Stomach (tissue), 9 donors: Measurements from ENCODE around the gene TK2. TPM values are rescaled to one million over a fixed set of nuclear protein-coding genes. Genes with fewer than 3 reads are reported as not detected.

Experiments
- DNase-seq, 2 donors: peaks; one replicate each; pipeline versions ENCODE4 v3.0.0 to v3.0.0-alpha.2; 2013 to 2019
- H3K27ac ChIP-seq, 5 donors: fragments of 200-600 bp in 4 of 5; sonication (generic) in 4 of 5; one replicate each; pipeline ENCODE4 v1.5.1; 2013 to 2019; ENCODE audit warnings: mild to moderate bottlenecking in 1 of 5, moderate library complexity in 1 of 5
- H3K27me3 ChIP-seq, 3 donors: fragments of 200-600 bp; sonication (generic); one replicate each; pipeline ENCODE4 v1.5.1; 2017 to 2019; ENCODE audit warnings: mixed run types in 1 of 3
- H3K36me3 ChIP-seq, 4 donors: fragments of 200-600 bp; sonication (generic); 1 replicate in 3 of 4; 2 replicates in 1 of 4; pipeline ENCODE4 v1.5.1; 2016 to 2019
- H3K4me1 ChIP-seq, 4 donors: fragments of 200-600 bp; sonication (generic); one replicate each; pipeline ENCODE4 v1.5.1; 2016 to 2019
- H3K4me3 ChIP-seq, 4 donors: fragments of 200-600 bp; sonication (generic) in 3 of 4; one replicate each; pipeline ENCODE4 v1.5.1; 2016 to 2019; ENCODE audit warnings: mild to moderate bottlenecking in 1 of 4
- H3K9me3 ChIP-seq, 4 donors: fragments of 200-600 bp; sonication (generic); one replicate each; pipeline ENCODE4 v1.5.1; 2016 to 2019
- EP300 ChIP-seq: sonication (generic); formaldehyde crosslinking; IDR thresholded peaks from one replicate; pipeline ENCODE4 v1.6.1; 2017; ENCODE audit warnings: antibody characterized with exemption
- POLR2A ChIP-seq, 4 donors: fragments of 450-650 bp; IDR thresholded peaks; one replicate each; pipeline ENCODE4 v1.6.1; 2016; ENCODE audit warnings: antibody characterized with exemption in 4 of 4, control low read depth in 2 of 4, mild to moderate bottlenecking in 1 of 4, moderate library complexity in 1 of 4
- POLR2AphosphoS5 ChIP-seq, 3 donors: sonication (generic); formaldehyde crosslinking; IDR thresholded peaks; one replicate each; pipeline ENCODE4 v1.6.1; 2016; ENCODE audit warnings: antibody characterized with exemption in 3 of 3
- WGBS, 5 donors: extraction: QIAGEN DNeasy Blood & Tissue Kit in 3 of 5; methylation state at CpG; one replicate each; pipeline versions ENCODE4 v1.1.5 to v1.1.7; 2013 to 2018; 5-methylcytosine and 5-hydroxymethylcytosine counted together
- intact Hi-C: fragments of 100-400 bp; cut with DNase I; formaldehyde crosslinking; loops from one replicate; pipeline ENCODE4 v1.15.1; 2023; ENCODE audit warnings: low total_unique reads
- polyA plus RNA-seq, 3 donors: library from polyadenylated mRNA; stranded (reverse); fragments of 200-250 nt; gene quantifications; one replicate each; pipeline ENCODE4 v1.2.3, GENCODE V29; 2013
- total RNA-seq, 5 donors: library from RNA; depleted of rRNA; stranded (reverse); fragments of >200 nt; gene quantifications; one replicate each; pipeline versions ENCODE4 v1.1.0 to v1.2.3, GENCODE V29; 2014 to 2016
- TF ChIP-seq, protein P1 (sequence below), 7 experiments: fragments of 450-650 bp in 4 of 7; fragments of 200-600 bp in 3 of 7; sonication (generic) in 3 of 7; IDR thresholded peaks; one replicate each; pipeline ENCODE4 v1.5.1; 2016 to 2019; ENCODE audit warnings: antibody characterized with exemption in 7 of 7, control low read depth in 2 of 7, mild to moderate bottlenecking in 1 of 7
- donor health status: healthy with polysubstance abuse.
- donor health status: Bipolar disorder and iron deficiency.
- donor health status: healthy.

Gene TK2
- total and polyA plus RNA-seq, 8 donors: 9.8 to 25.0 (median 14.9) TPM

- intact Hi-C loops: no loop called here
Measured at GRCh38 chr16:66522816-66523590, 26.9 kb downstream of the TK2 start.

DNA sequence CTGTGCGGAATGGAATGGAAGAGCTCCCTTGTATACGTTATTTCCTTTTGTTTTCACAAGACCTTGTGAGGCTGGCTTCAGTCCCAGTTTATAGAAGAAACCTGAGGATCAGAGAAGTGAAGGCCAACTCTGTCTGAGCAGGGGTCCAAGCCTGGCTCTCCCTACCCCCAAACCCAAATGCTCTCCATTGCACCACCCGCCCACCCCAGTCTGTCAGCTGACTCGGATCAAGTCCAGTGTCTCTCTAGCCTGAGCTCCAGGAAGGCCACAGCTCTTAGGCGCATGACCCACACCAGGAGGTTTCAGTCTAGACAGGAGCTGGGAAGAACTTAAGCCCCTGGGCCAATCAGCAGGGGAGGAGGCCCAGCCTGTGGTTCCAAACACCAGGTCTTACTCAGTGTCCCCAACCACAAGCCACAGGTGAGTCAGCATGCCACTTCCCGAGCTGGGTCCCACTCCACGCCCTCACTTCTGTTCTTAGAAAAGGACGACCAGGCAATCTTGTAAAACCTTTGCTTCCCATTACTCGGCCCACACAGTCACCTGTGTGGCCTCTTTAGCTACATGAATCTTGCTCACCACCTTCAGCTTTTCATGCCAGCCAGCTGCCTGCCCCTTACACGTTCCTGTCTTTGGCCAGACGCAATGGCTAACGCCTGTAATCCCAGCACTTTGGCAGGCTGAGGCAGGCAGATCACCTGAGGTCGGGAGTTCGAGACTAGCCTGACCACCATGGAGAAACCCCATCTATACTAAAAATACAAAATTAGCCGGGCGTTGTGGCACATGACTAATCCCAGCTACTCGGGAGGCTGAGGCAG is 27.8 kb downstream of the TK2 start:
- H3K36me3 ChIP-seq: peaks cover 5 to 69% (median 42%) of the 10 kb centered on the region in 4 donors
- peak; percentile 56 to 79 for DNase-seq
- WGBS, 5 donors: 60 to 70% (median 69%) methylated on average over 16 to 17 of the region's 17 CpGs
- no peaks in the 10 kb centered on the region for H3K27me3 ChIP-seq
- peak overlapping the region; percentile 36 to 99 (median 93) for H3K27ac ChIP-seq
- H3K4me1 ChIP-seq: peaks cover 42 to 88% (median 58%) of the 10 kb centered on the region in 4 donors
- intact Hi-C loops: no loop called here
- TF ChIP-seq POLR2AphosphoS5 (IDR thresholded peaks at IDR 0.05): peak in 2 of 3 donors; percentile 51 to 68
- TF ChIP-seq EP300: no peak
- TF ChIP-seq, protein P1, sequence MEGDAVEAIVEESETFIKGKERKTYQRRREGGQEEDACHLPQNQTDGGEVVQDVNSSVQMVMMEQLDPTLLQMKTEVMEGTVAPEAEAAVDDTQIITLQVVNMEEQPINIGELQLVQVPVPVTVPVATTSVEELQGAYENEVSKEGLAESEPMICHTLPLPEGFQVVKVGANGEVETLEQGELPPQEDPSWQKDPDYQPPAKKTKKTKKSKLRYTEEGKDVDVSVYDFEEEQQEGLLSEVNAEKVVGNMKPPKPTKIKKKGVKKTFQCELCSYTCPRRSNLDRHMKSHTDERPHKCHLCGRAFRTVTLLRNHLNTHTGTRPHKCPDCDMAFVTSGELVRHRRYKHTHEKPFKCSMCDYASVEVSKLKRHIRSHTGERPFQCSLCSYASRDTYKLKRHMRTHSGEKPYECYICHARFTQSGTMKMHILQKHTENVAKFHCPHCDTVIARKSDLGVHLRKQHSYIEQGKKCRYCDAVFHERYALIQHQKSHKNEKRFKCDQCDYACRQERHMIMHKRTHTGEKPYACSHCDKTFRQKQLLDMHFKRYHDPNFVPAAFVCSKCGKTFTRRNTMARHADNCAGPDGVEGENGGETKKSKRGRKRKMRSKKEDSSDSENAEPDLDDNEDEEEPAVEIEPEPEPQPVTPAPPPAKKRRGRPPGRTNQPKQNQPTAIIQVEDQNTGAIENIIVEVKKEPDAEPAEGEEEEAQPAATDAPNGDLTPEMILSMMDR (IDR thresholded peaks at IDR 0.05): no peak
- no peak for TF ChIP-seq POLR2A (IDR thresholded peaks at IDR 0.05)
- H3K4me3 ChIP-seq: no peak overlapping the region
- no peaks in the 10 kb centered on the region for H3K9me3 ChIP-seq

More at GRCh38 chr16:66522816-66523590, 26.9 kb downstream of the TK2 start:
- DNase-seq: no peak
- 86 to 95% (median 90%) methylated on average over 11 of the region's 11 CpGs for WGBS, 5 donors
- Histone ChIP-seq H3K4me3 (no peak overlapping the region), H3K4me1 (peaks cover 34 to 79% (median 50%) of the 10 kb centered on the region in 4 donors), H3K36me3 (peaks cover 5 to 77% (median 50%) of the 10 kb centered on the region in 4 donors), H3K9me3 (no peaks in the 10 kb centered on the region), H3K27ac (peak overlapping the region in 4 of 5 donors; percentile 67 to 99 (median 96)), H3K27me3 (no peaks in the 10 kb centered on the region)
- TF ChIP-seq, protein P1 (IDR thresholded peaks at IDR 0.05): no peak
- no peak for TF ChIP-seq POLR2A (IDR thresholded peaks at IDR 0.05)
- TF ChIP-seq EP300: no peak
- TF ChIP-seq POLR2AphosphoS5 (IDR thresholded peaks at IDR 0.05): no peak

GRCh38 chr16:66521252-66521713 is 28.6 kb downstream of the TK2 start:
- Histone ChIP-seq H3K27me3 (no peaks in the 10 kb centered on the region), H3K4me1 (peaks cover 50 to 95% (median 66%) of the 10 kb centered on the region in 4 donors), H3K4me3 (no peak overlapping the region), H3K27ac (peak overlapping the region; percentile 36 to 99 (median 93)), H3K36me3 (peaks cover 0 to 60% (median 34%) of the 10 kb centered on the region in 4 donors), H3K9me3 (no peaks in the 10 kb centered on the region)
- TF ChIP-seq POLR2A (IDR thresholded peaks at IDR 0.05) (no peak), POLR2AphosphoS5 (IDR thresholded peaks at IDR 0.05) (no peak), EP300 (no peak)
- TF ChIP-seq, protein P1 (IDR thresholded peaks at IDR 0.05): no peak
- intact Hi-C loops: no loop called here
- DNase-seq: no peak
- WGBS, 5 donors: 86 to 98% (median 89%) methylated on average over 4 to 5 of the region's 5 CpGs
